ENCODE data around the gene EEPD1. TPM values are rescaled to one million over a fixed set of nuclear protein-coding genes. Genes with fewer than 3 reads are reported as not detected.

Gene EEPD1
- total RNA-seq, 1 experiment from 2014 or later: 0.70 TPM

DNA sequence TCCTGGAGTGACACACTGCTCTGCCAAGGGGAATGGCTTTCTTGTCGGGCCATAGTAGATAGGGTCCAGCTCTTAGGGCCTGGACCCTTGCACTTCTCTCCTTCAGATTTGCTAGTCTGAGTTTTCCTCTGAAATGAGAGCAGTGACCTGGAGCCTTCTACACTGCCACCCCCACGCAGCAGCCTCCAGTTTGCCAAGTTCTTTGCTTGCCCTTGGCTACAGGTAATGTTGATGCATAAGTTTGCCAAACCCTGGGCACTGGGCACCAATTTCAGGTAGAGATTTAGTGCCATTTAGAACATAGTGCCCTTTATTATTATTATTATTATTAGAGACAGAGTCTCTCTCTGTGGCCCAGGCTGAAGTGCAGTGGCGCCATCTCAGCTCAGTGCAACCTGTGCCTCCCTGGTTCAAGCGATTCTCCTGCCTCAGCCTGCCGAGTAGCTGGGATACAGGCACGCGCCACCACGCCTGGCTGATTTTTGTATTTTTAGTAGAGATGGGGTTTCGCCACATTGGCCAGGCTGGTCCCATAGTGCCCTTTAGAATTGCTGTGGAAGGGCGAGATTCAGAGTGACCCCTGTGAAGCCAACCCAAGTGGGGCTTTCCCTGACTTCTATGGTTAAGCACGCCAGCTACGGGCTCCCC is 14.5 kb downstream of the EEPD1 start:
- intact Hi-C loops (cut with micrococcal nuclease): no loop called here
- ChIA-PET CTCF (no interaction called here), POLR2A (no interaction called here)

DNA sequence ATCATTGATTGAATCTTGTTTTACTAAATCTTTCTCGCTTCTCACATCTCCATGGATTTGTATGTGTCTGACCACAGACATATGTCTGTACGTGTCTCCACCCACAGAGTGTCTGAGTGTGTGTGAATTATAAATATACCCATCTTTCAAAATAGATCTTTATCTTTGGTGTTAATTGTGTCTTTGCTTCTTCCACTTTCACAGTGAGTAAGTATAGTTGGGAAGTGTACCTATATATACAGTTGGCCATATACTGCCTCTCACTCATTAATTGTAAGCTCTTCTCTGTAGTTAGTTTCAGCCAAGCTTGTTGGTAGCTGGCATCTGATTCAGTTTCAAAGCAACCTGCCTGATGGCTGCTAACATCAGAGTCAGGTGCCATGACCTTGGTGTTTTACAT is 18.4 kb downstream of the EEPD1 start:
- Mint-ChIP-seq H3K9me3 (ENCODE audit: unreplicated experiment) (no peaks in the 10 kb centered on the region), H3K4me3 (ENCODE audit: unreplicated experiment) (no peak overlapping the region), H3K36me3 (ENCODE audit: insufficient read depth, unreplicated experiment) (no peaks in the 10 kb centered on the region), H3K27me3 (ENCODE audit: insufficient read depth, unreplicated experiment) (no peaks in the 10 kb centered on the region), H3K27ac (ENCODE audit: low read depth, unreplicated experiment) (no peak overlapping the region), H3K4me1 (ENCODE audit: insufficient read depth, unreplicated experiment) (no peaks in the 10 kb centered on the region)
- ChIA-PET POLR2A (no interaction called here), CTCF (interaction anchor here (0.5 kb wide), 1 partner anchor 196 kb away, joined by 3 read pairs; no protein-coding TSS in a partner anchor)
- BruUV-seq (replicated peaks): no TSS peak
- intact Hi-C loops (cut with micrococcal nuclease): no loop called here
- no peak for DNase-seq (ENCODE audit: unreplicated experiment)
- TF ChIP-seq, protein P1, sequence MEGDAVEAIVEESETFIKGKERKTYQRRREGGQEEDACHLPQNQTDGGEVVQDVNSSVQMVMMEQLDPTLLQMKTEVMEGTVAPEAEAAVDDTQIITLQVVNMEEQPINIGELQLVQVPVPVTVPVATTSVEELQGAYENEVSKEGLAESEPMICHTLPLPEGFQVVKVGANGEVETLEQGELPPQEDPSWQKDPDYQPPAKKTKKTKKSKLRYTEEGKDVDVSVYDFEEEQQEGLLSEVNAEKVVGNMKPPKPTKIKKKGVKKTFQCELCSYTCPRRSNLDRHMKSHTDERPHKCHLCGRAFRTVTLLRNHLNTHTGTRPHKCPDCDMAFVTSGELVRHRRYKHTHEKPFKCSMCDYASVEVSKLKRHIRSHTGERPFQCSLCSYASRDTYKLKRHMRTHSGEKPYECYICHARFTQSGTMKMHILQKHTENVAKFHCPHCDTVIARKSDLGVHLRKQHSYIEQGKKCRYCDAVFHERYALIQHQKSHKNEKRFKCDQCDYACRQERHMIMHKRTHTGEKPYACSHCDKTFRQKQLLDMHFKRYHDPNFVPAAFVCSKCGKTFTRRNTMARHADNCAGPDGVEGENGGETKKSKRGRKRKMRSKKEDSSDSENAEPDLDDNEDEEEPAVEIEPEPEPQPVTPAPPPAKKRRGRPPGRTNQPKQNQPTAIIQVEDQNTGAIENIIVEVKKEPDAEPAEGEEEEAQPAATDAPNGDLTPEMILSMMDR (IDR thresholded peaks at IDR 0.05; ENCODE audit: unreplicated experiment): no peak

More for the DNA sequence above, 14.5 kb downstream of the EEPD1 start:
- Mint-ChIP-seq H3K9me3 (ENCODE audit: unreplicated experiment) (no peaks in the 10 kb centered on the region), H3K27ac (ENCODE audit: low read depth, unreplicated experiment) (no peak overlapping the region), H3K27me3 (ENCODE audit: insufficient read depth, unreplicated experiment) (no peaks in the 10 kb centered on the region), H3K36me3 (ENCODE audit: insufficient read depth, unreplicated experiment) (no peaks in the 10 kb centered on the region), H3K4me1 (ENCODE audit: insufficient read depth, unreplicated experiment) (no peaks in the 10 kb centered on the region), H3K4me3 (ENCODE audit: unreplicated experiment) (no peak overlapping the region)
- no TSS peak for BruUV-seq (replicated peaks)
- DNase-seq (ENCODE audit: unreplicated experiment): no peak
- TF ChIP-seq, protein P1 (IDR thresholded peaks at IDR 0.05; ENCODE audit: unreplicated experiment): no peak

DNA sequence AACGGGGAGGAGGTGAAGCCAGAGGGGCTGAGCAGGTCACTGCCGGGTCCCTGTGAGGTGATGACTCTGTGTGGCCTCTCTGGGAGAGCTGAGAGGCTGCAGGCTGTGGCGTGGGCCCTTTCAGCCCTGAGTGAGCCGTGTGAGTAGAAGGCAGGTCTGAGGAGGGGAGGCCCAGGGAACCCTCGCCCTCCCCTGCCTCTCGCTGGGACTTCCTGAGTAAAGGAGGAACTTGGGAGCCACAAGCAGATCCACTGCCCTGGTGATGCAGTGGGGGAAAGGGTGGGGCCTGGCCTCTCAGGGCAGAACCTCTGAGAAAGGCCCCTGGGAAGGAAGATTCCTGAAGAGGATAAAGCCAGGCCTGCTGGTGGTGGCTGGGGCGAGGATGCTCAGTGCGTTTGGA is 22.8 kb downstream of the EEPD1 start:
- H3K27ac Mint-ChIP-seq (ENCODE audit: low read depth, unreplicated experiment): no peak overlapping the region
- H3K4me3 Mint-ChIP-seq (ENCODE audit: unreplicated experiment): no peak overlapping the region
- no peaks in the 10 kb centered on the region for H3K27me3 Mint-ChIP-seq (ENCODE audit: insufficient read depth, unreplicated experiment)
- H3K36me3 Mint-ChIP-seq (ENCODE audit: insufficient read depth, unreplicated experiment): peaks cover 6% of the 10 kb centered on the region
- ChIA-PET POLR2A (no interaction called here), CTCF (no interaction called here)
- TF ChIP-seq, protein P1 (IDR thresholded peaks at IDR 0.05; ENCODE audit: unreplicated experiment): no peak
- no TSS peak for BruUV-seq (replicated peaks)
- no peaks in the 10 kb centered on the region for H3K9me3 Mint-ChIP-seq (ENCODE audit: unreplicated experiment)
- intact Hi-C loops (cut with micrococcal nuclease): no loop called here
- no peak for DNase-seq (ENCODE audit: unreplicated experiment)
- no peaks in the 10 kb centered on the region for H3K4me1 Mint-ChIP-seq (ENCODE audit: insufficient read depth, unreplicated experiment)

DNA sequence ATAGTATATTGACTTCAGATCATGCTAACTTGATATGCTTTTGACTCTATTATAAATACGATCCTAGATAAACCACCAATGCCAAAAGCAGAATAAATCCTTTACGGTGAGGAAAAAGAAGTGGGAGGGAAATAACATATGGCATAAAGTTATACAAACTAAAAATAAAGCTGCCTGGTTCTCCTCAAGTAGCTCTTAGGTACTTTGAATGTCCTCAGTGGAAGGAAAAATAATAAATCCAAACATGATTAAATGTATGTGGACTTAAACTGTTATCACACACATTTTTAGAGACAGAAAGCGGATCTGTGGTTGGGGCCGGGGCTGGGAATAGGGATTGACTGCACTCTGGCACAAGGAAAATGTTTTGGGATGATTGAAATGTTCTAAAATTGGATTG is 23.6 kb downstream of the EEPD1 start:
- no TSS peak for BruUV-seq (replicated peaks)
- Mint-ChIP-seq H3K36me3 (ENCODE audit: insufficient read depth, unreplicated experiment) (peaks cover 6% of the 10 kb centered on the region), H3K4me3 (ENCODE audit: unreplicated experiment) (no peak overlapping the region), H3K9me3 (ENCODE audit: unreplicated experiment) (no peaks in the 10 kb centered on the region), H3K27me3 (ENCODE audit: insufficient read depth, unreplicated experiment) (no peaks in the 10 kb centered on the region), H3K27ac (ENCODE audit: low read depth, unreplicated experiment) (no peak overlapping the region), H3K4me1 (ENCODE audit: insufficient read depth, unreplicated experiment) (no peaks in the 10 kb centered on the region)
- TF ChIP-seq, protein P1 (IDR thresholded peaks at IDR 0.05; ENCODE audit: unreplicated experiment): no peak
- ChIA-PET CTCF (interaction anchor here (1.0 kb wide), 1 partner anchor 8 kb away, joined by 3 read pairs; no protein-coding TSS in a partner anchor), POLR2A (no interaction called here)
- intact Hi-C loops (cut with micrococcal nuclease): no loop called here
- DNase-seq (ENCODE audit: unreplicated experiment): no peak

Data from MCF 10A (cell line).